PC-9 (cell line): ENCODE measurements around the gene HTT-AS. TPM values are rescaled to one million over a fixed set of nuclear protein-coding genes. Genes with fewer than 3 reads are reported as not detected.

Experiments used
- BruUV-seq: library from RNA; stranded (reverse); fragments of 400-500 nt; replicated peaks from 2 replicates; lab custom pipeline; 2021; lab: Mats Ljungman, UMichigan
- CTCF ChIA-PET: fragments of 300-600 bp; sonication (Branson Sonifier 250); formaldehyde crosslinking; loops from one replicate; lab custom pipeline; 2022; ENCODE audit warnings: antibody characterized with exemption; lab: Charles Lee
- POLR2A ChIA-PET: fragments of 300-600 bp; sonication (Branson Sonifier 250); formaldehyde crosslinking; loops from one replicate; lab custom pipeline; 2022; ENCODE audit warnings: antibody characterized with exemption; ENCODE audit not compliant: unreplicated experiment; lab: Charles Lee
- DNase-seq, 2 experiments: peaks; one replicate each; pipeline versions ENCODE4 v3.0.0 to v3.0.0-alpha.2; 2015 to 2022; ENCODE audit warnings: mixed read lengths in 1 of 2
- H2AFZ ChIP-seq: fragments of 200-600 bp; sonication (generic); 2 replicates; pipeline ENCODE4 v1.8.1; 2017; ENCODE audit warnings: antibody characterized with exemption
- H3F3A ChIP-seq: fragments of 200-600 bp; sonication (generic); 2 replicates; pipeline ENCODE4 v1.8.1; 2017; ENCODE audit warnings: antibody characterized with exemption, mild to moderate bottlenecking, low read depth; ENCODE audit not compliant: insufficient read depth
- H3K27ac ChIP-seq: fragments of 200-600 bp; sonication (generic); 2 replicates; pipeline ENCODE4 v1.6.1; 2016; ENCODE audit warnings: mixed run types
- H3K27me3 ChIP-seq: fragments of 200-600 bp; sonication (generic); 2 replicates; pipeline ENCODE4 v1.6.1; 2016; ENCODE audit warnings: low read depth, mixed run types; ENCODE audit not compliant: insufficient read depth
- H3K36me3 ChIP-seq: fragments of 200-600 bp; sonication (generic); 2 replicates; pipeline ENCODE4 v1.6.1; 2016; ENCODE audit warnings: low read depth, mixed run types
- H3K4me1 ChIP-seq: fragments of 200-600 bp; sonication (generic); replicated peaks from 2 replicates; pipeline ENCODE4 v1.6.1; 2016; ENCODE audit warnings: mixed run types; ENCODE audit not compliant: insufficient read depth
- H3K4me2 ChIP-seq: fragments of 200-600 bp; sonication (generic); 2 replicates; pipeline ENCODE4 v1.6.1; 2017; ENCODE audit warnings: mixed run types
- H3K4me3 ChIP-seq: fragments of 200-600 bp; sonication (generic); 2 replicates; pipeline ENCODE4 v1.6.1; 2016; ENCODE audit warnings: mixed run types
- H3K79me2 ChIP-seq: fragments of 200-600 bp; sonication (generic); 2 replicates; pipeline ENCODE4 v1.6.1; 2017; ENCODE audit warnings: low read depth, mixed run types
- H3K9me2 ChIP-seq: fragments of 200-600 bp; sonication (generic); 2 replicates; pipeline ENCODE4 v1.8.1; 2017; ENCODE audit warnings: mild to moderate bottlenecking; ENCODE audit not compliant: insufficient read depth
- H3K9me3 ChIP-seq: fragments of 200-600 bp; sonication (generic); 2 replicates; pipeline ENCODE4 v1.8.1; 2016; ENCODE audit warnings: low read depth; ENCODE audit not compliant: insufficient read depth
- H4K20me1 ChIP-seq: fragments of 200-600 bp; sonication (generic); 2 replicates; pipeline ENCODE4 v1.8.1; 2017; ENCODE audit not compliant: insufficient read depth
- EZH2 ChIP-seq: fragments of 200-600 bp; sonication (generic); IDR thresholded peaks from 2 replicates; pipeline ENCODE4 v1.8.0; 2017; ENCODE audit warnings: antibody characterized with exemption, low read depth
- intact Hi-C: fragments of 100-400 bp; cut with micrococcal nuclease; formaldehyde crosslinking; loops from one replicate; pipeline ENCODE4 v1.10.0; 2022; ENCODE audit not compliant: unreplicated experiment
- total RNA-seq: library from RNA; stranded (reverse); gene quantifications from 2 replicates; pipeline ENCODE4 v1.2.3, GENCODE V29; 2021
- TF ChIP-seq, protein P1 (sequence below): fragments of 200-600 bp; sonication (generic); conservative IDR thresholded peaks from 2 replicates; pipeline ENCODE4 v1.6.1; 2017; ENCODE audit warnings: mixed run types, antibody characterized with exemption, mild to moderate bottlenecking, moderate library complexity

Gene HTT-AS
- total RNA-seq, 1 experiment from 2014 or later: not detected

GRCh38 chr4:3118312-3118711 is 44.0 kb upstream of the HTT-AS start:
- H4K20me1 ChIP-seq: no peaks in the 10 kb centered on the region
- H3K36me3 ChIP-seq: no peaks in the 10 kb centered on the region
- no peak overlapping the region for H2AFZ ChIP-seq
- no peaks in the 10 kb centered on the region for H3K9me3 ChIP-seq
- H3K4me2 ChIP-seq: no peak overlapping the region
- no peak overlapping the region for H3K27ac ChIP-seq
- ChIA-PET POLR2A (no interaction called here), CTCF (no interaction called here)
- H3K4me3 ChIP-seq: no peak overlapping the region
- H3K27me3 ChIP-seq: no peaks in the 10 kb centered on the region
- BruUV-seq: no TSS peak
- no peaks in the 10 kb centered on the region for H3K9me2 ChIP-seq
- intact Hi-C loops: no loop called here
- TF ChIP-seq, protein P1, sequence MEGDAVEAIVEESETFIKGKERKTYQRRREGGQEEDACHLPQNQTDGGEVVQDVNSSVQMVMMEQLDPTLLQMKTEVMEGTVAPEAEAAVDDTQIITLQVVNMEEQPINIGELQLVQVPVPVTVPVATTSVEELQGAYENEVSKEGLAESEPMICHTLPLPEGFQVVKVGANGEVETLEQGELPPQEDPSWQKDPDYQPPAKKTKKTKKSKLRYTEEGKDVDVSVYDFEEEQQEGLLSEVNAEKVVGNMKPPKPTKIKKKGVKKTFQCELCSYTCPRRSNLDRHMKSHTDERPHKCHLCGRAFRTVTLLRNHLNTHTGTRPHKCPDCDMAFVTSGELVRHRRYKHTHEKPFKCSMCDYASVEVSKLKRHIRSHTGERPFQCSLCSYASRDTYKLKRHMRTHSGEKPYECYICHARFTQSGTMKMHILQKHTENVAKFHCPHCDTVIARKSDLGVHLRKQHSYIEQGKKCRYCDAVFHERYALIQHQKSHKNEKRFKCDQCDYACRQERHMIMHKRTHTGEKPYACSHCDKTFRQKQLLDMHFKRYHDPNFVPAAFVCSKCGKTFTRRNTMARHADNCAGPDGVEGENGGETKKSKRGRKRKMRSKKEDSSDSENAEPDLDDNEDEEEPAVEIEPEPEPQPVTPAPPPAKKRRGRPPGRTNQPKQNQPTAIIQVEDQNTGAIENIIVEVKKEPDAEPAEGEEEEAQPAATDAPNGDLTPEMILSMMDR: no peak
- no peak for TF ChIP-seq EZH2
- no peaks in the 10 kb centered on the region for H3K79me2 ChIP-seq
- no peak for DNase-seq
- no peaks in the 10 kb centered on the region for H3K4me1 ChIP-seq
- no peaks in the 10 kb centered on the region for H3F3A ChIP-seq

DNA sequence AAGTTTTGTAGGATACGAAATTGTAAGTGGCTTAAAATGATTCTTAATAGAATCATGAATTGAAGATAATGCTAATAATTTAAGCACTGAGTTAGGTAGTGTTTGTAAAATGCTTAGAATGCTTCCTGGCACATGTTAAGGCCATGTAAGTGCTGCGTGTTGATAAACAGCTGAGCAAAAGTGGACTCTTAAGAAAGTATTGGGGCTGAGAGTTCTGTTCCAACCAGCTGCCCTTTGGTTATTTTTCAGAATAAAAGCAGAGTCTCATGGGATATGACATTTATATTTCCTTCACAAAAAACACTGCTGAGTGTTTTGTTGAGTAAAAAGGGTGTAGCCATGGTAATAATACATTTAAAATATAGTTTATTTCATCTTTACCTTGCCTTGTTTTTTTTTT is 42.6 kb upstream of the HTT-AS start:
- CTCF ChIA-PET: no interaction called here

DNA sequence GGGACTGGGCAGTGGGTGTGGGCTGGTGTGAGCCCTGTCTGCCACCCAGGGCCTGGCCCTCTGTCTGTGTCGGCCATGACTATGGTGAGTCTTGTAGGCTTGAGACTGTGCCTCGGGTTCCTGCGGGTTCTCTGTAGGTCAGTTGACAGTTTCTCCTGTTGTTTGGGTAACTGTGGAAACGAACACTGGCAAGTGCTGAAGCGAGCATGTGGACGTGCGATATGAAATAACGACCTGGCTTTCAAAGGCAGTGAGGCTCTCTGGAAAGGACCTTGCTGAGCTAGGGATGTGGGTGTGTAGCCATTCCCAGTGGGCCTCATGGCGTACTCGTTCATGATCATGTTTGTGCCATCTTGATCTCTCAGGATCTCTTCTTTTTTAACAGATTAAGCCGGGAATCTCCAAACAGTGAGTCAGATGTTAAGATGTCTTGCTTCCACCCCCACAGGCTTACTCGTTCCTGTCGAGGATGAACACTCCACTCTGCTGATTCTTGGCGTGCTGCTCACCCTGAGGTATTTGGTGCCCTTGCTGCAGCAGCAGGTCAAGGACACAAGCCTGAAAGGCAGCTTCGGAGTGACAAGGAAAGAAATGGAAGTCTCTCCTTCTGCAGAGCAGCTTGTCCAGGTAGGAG is 41.4 kb upstream of the HTT-AS start:
- Histone ChIP-seq H3K4me2 (no peak overlapping the region), H4K20me1 (no peaks in the 10 kb centered on the region), H3K36me3 (no peaks in the 10 kb centered on the region), H3K27ac (no peak overlapping the region), H3K79me2 (no peaks in the 10 kb centered on the region), H2AFZ (no peak overlapping the region), H3K4me3 (no peak overlapping the region), H3K27me3 (no peaks in the 10 kb centered on the region), H3K9me3 (no peaks in the 10 kb centered on the region), H3F3A (no peaks in the 10 kb centered on the region), H3K9me2 (no peaks in the 10 kb centered on the region), H3K4me1 (no peaks in the 10 kb centered on the region)
- intact Hi-C loops: no loop called here
- ChIA-PET CTCF (no interaction called here), POLR2A (no interaction called here)
- no peak for TF ChIP-seq EZH2
- TF ChIP-seq, protein P1: no peak
- no peak for DNase-seq
- no TSS peak for BruUV-seq

More for the DNA sequence above, 42.6 kb upstream of the HTT-AS start:
- H3K36me3 ChIP-seq: no peaks in the 10 kb centered on the region
- TF ChIP-seq, protein P1: no peak
- TF ChIP-seq EZH2: no peak
- H3F3A ChIP-seq: no peaks in the 10 kb centered on the region
- H2AFZ ChIP-seq: no peak overlapping the region
- no peak overlapping the region for H3K27ac ChIP-seq
- intact Hi-C loops: no loop called here
- no peaks in the 10 kb centered on the region for H3K9me2 ChIP-seq
- BruUV-seq: no TSS peak
- H3K4me1 ChIP-seq: no peaks in the 10 kb centered on the region
- no peaks in the 10 kb centered on the region for H3K27me3 ChIP-seq
- no peaks in the 10 kb centered on the region for H3K79me2 ChIP-seq
- H4K20me1 ChIP-seq: no peaks in the 10 kb centered on the region
- H3K4me3 ChIP-seq: no peak overlapping the region
- POLR2A ChIA-PET: no interaction called here
- DNase-seq: no peak
- H3K9me3 ChIP-seq: no peaks in the 10 kb centered on the region
- no peak overlapping the region for H3K4me2 ChIP-seq
